Colonic mucosa (tissue), 4 donors: ENCODE results near the gene PTGER3. TPM values are rescaled to one million over a fixed set of nuclear protein-coding genes. Genes with fewer than 3 reads are reported as not detected.
"Not testable (repeated sequence)": the region's sequence is repeated elsewhere in the genome, so short reads cannot be mapped to it uniquely, and the experiment has no call there.

Source experiments
- DNase-seq: peaks from one replicate; pipeline ENCODE4 v3.0.0-alpha.2; 2020
- H3K27ac ChIP-seq: fragments of 200-600 bp; one replicate; pipeline ENCODE4 v1.8.0; 2021
- H3K27me3 ChIP-seq: fragments of 200-600 bp; one replicate; pipeline ENCODE4 v1.8.0; 2021
- H3K36me3 ChIP-seq: fragments of 200-600 bp; one replicate; pipeline ENCODE4 v1.8.0; 2021
- H3K4me1 ChIP-seq: fragments of 200-600 bp; one replicate; pipeline ENCODE4 v1.8.0; 2021; ENCODE audit warnings: mild to moderate bottlenecking
- H3K4me3 ChIP-seq: fragments of 200-600 bp; one replicate; pipeline ENCODE4 v1.8.0; 2021
- H3K9ac ChIP-seq, 2 donors: one replicate each; pipeline ENCODE4 v1.7.0; 2013; ENCODE audit warnings: control low read depth in 2 of 2, low read depth in 2 of 2, low read length in 2 of 2
- H3K9me3 ChIP-seq: fragments of 200-600 bp; one replicate; pipeline ENCODE4 v1.8.0; 2021
- intact Hi-C: fragments of 100-400 bp; cut with DNase I; formaldehyde crosslinking; loops from one replicate; pipeline ENCODE4 v1.14.1; 2022
- total RNA-seq, 2 donors: library from RNA; stranded (reverse); fragmentation: NEBNext Ultra II Directional in 1 of 2; extraction: Animal tissue kit (Norgen Biotek cat#: 25700) in 1 of 2; gene quantifications; one replicate each; pipeline ENCODE4 v1.2.1, GENCODE V29; 2021
- TF ChIP-seq, protein P1 (sequence below): fragments of 200-600 bp; IDR thresholded peaks from one replicate; pipeline ENCODE4 v1.8.0; 2022; ENCODE audit warnings: antibody characterized with exemption, mild to moderate bottlenecking
- donor health status: healthy.
- donor health status: DM: no; HTN: no; CAD: no.
- donor health status: DM: no; HTN: no; CAD: no.

PTGER3 gene
- total RNA-seq, 2 donors from 2014 or later: 1.2 to 3.7 TPM

GRCh38 chr1:70992521-70992920 lies 55.1 kb downstream of the PTGER3 start:
- Histone ChIP-seq H3K27me3 (no peaks in the 10 kb centered on the region), H3K4me1 (no peaks in the 10 kb centered on the region), H3K4me3 (no peak overlapping the region), H3K9ac (no peak overlapping the region), H3K36me3 (no peaks in the 10 kb centered on the region), H3K27ac (no peak overlapping the region), H3K9me3 (no peaks in the 10 kb centered on the region)
- DNase-seq: no peak
- TF ChIP-seq, protein P1, sequence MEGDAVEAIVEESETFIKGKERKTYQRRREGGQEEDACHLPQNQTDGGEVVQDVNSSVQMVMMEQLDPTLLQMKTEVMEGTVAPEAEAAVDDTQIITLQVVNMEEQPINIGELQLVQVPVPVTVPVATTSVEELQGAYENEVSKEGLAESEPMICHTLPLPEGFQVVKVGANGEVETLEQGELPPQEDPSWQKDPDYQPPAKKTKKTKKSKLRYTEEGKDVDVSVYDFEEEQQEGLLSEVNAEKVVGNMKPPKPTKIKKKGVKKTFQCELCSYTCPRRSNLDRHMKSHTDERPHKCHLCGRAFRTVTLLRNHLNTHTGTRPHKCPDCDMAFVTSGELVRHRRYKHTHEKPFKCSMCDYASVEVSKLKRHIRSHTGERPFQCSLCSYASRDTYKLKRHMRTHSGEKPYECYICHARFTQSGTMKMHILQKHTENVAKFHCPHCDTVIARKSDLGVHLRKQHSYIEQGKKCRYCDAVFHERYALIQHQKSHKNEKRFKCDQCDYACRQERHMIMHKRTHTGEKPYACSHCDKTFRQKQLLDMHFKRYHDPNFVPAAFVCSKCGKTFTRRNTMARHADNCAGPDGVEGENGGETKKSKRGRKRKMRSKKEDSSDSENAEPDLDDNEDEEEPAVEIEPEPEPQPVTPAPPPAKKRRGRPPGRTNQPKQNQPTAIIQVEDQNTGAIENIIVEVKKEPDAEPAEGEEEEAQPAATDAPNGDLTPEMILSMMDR: no peak
- intact Hi-C loops: no loop called here

GRCh38 chr1:70990469-70991253 lies 57.0 kb downstream of the PTGER3 start:
- no peaks in the 10 kb centered on the region for H3K27me3 ChIP-seq
- DNase-seq: no peak
- TF ChIP-seq, protein P1: no peak

GRCh38 chr1:70987497-70987896 lies 60.1 kb downstream of the PTGER3 start:
- H3K9ac ChIP-seq: no peak overlapping the region
- no peaks in the 10 kb centered on the region for H3K27me3 ChIP-seq
- H3K4me3 ChIP-seq: no peak overlapping the region
- intact Hi-C loops: no loop called here
- H3K27ac ChIP-seq: no peak overlapping the region
- no peak for DNase-seq
- H3K36me3 ChIP-seq: no peaks in the 10 kb centered on the region
- TF ChIP-seq, protein P1: no peak
- H3K4me1 ChIP-seq: no peaks in the 10 kb centered on the region
- H3K9me3 ChIP-seq: no peaks in the 10 kb centered on the region

More at GRCh38 chr1:70990469-70991253, 57.0 kb downstream of the PTGER3 start:
- intact Hi-C loops: no loop called here
- H3K4me1 ChIP-seq: no peaks in the 10 kb centered on the region
- no peaks in the 10 kb centered on the region for H3K9me3 ChIP-seq
- no peak overlapping the region for H3K9ac ChIP-seq
- H3K4me3 ChIP-seq: no peak overlapping the region
- no peaks in the 10 kb centered on the region for H3K36me3 ChIP-seq
- H3K27ac ChIP-seq: no peak overlapping the region

DNA sequence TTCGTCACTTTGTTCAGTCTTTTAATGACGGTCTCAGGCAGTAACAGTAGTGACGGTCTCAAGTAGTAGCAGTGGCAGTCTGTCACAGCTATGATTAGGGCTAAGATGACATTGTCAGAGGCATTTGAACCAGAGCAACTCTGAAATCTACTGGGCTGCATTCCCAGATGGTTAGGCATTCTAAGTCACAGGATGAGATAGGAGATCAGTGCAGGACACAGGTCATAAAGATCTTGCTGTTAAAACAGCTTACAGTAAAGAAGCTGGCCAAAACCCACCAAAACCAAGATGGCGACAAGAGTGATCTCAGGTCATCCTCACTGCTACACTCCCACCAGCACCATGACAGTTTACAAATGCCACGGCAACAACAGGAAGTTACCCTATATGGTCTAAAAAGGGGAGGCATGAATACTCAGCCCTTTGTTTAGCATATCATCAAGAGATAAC lies 61.8 kb downstream of the PTGER3 start:
- intact Hi-C loops, H3K4me3 ChIP-seq, DNase-seq, H3K9me3 ChIP-seq, H3K27me3 ChIP-seq, H3K9ac ChIP-seq, H3K4me1 ChIP-seq, H3K27ac ChIP-seq, H3K36me3 ChIP-seq: not testable (repeated sequence)

GRCh38 chr1:70985278-70985677 lies 62.3 kb downstream of the PTGER3 start:
- H3K4me3 ChIP-seq, H3K27ac ChIP-seq, H3K4me1 ChIP-seq, DNase-seq, H3K9me3 ChIP-seq, H3K27me3 ChIP-seq, H3K9ac ChIP-seq, intact Hi-C loops, H3K36me3 ChIP-seq: not testable (repeated sequence)

DNA sequence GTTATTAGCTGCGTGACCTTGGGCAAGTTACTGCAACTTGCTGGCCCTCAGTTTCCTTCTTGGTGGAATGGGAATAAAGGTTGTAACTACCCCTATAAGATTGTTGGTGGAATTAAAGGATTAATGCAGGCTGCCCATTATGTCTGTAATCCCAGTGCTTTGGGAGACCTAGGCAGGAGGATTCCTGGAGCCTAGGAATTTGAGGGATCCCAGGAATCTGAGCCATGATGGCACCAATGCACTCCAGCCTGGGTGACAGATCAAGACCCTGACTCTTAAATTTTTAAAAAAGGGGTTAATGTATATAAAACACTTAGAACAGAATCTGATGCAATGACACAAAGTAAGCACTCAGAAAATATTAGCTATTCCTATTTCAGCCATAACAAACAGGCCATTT lies 67.3 kb downstream of the PTGER3 start:
- TF ChIP-seq, protein P1: no peak
- H3K4me3 ChIP-seq: no peak overlapping the region
- intact Hi-C loops: no loop called here
- H3K9me3 ChIP-seq: no peaks in the 10 kb centered on the region
- H3K27me3 ChIP-seq: no peaks in the 10 kb centered on the region
- DNase-seq: no peak
- H3K36me3 ChIP-seq: no peaks in the 10 kb centered on the region
- no peaks in the 10 kb centered on the region for H3K4me1 ChIP-seq
- H3K27ac ChIP-seq: no peak overlapping the region
- H3K9ac ChIP-seq: no peak overlapping the region
